HepG2 (cell line): ENCODE data around the gene RPL19. TPM values are rescaled to one million over a fixed set of nuclear protein-coding genes. Genes with fewer than 3 reads are reported as not detected.

Experiments
- ATAD3A ChIP-seq: sonication (generic); formaldehyde crosslinking; IDR thresholded peaks from 2 replicates; pipeline ENCODE4 v1.4.0; 2020; ENCODE audit warnings: missing genetic modification reagents
- BRF2 ChIP-seq: sonication (generic); formaldehyde crosslinking; IDR thresholded peaks from 2 replicates; pipeline ENCODE4 v1.8.1; 2022; ENCODE audit warnings: mild to moderate bottlenecking, missing genetic modification reagents
- CBX2 ChIP-seq, 2 experiments: fragments of 200-600 bp in 1 of 2; sonication (generic); formaldehyde crosslinking in 1 of 2; IDR thresholded peaks; 2 replicates each; pipeline versions ENCODE4 v1.7.0 to v1.8.1; 2018 to 2022; ENCODE audit warnings: low read depth in 2 of 2, low read length in 1 of 2, mild to moderate bottlenecking in 1 of 2, missing genetic modification reagents in 1 of 2
- ELF3 ChIP-seq: IDR thresholded peaks from 2 replicates; pipeline ENCODE4 v1.6.1; 2016; ENCODE audit warnings: missing genetic modification reagents, missing compliant biosample characterization
- GATAD2A ChIP-seq: IDR thresholded peaks from 2 replicates; pipeline ENCODE4 v1.6.1; 2016
- JUND ChIP-seq: sonication (generic); formaldehyde crosslinking; IDR thresholded peaks from 2 replicates; pipeline ENCODE4 v1.8.0; 2022; ENCODE audit warnings: mild to moderate bottlenecking, missing genetic modification reagents
- KDM6A ChIP-seq: IDR thresholded peaks from 2 replicates; pipeline ENCODE4 v1.6.1; 2016; ENCODE audit warnings: low read depth
- LCORL ChIP-seq, 2 experiments: fragments of 450-650 bp in 1 of 2; sonication (generic) in 1 of 2; formaldehyde crosslinking in 1 of 2; IDR thresholded peaks; 2 replicates each; pipeline versions ENCODE4 v1.5.0 to v1.6.1; 2017 to 2020; ENCODE audit warnings: antibody characterized with exemption in 1 of 2, missing genetic modification reagents in 1 of 2
- MAFF ChIP-seq: IDR thresholded peaks from 2 replicates; pipeline ENCODE4 v1.6.1; 2011; ENCODE audit warnings: low read depth, low read length, improper control_type of control experiment
- MXI1 ChIP-seq: IDR thresholded peaks from 3 replicates; pipeline ENCODE4 v1.6.1; 2012; ENCODE audit warnings: low read depth, low read length, inconsistent platforms, borderline replicate concordance
- NFIB ChIP-seq: sonication (generic); formaldehyde crosslinking; IDR thresholded peaks from 2 replicates; pipeline ENCODE4 v1.9.0; 2021; ENCODE audit warnings: missing genetic modification reagents, mild to moderate bottlenecking, borderline replicate concordance
- ONECUT2 ChIP-seq: sonication (generic); formaldehyde crosslinking; IDR thresholded peaks from 2 replicates; pipeline ENCODE4 v1.4.0; 2020; ENCODE audit warnings: missing genetic modification reagents
- SMAD9 ChIP-seq: sonication (generic); formaldehyde crosslinking; IDR thresholded peaks from 2 replicates; pipeline ENCODE4 v1.5.1; 2020; ENCODE audit warnings: mild to moderate bottlenecking, missing genetic modification reagents
- SP2 ChIP-seq: sonication (generic); formaldehyde crosslinking; IDR thresholded peaks from 2 replicates; pipeline ENCODE4 v1.5.1; 2020; ENCODE audit warnings: mild to moderate bottlenecking, missing genetic modification reagents
- SP5 ChIP-seq: IDR thresholded peaks from 2 replicates; pipeline ENCODE4 v1.6.1; 2016; ENCODE audit warnings: low read depth, borderline replicate concordance
- ZC3H13 ChIP-seq: sonication (generic); formaldehyde crosslinking; IDR thresholded peaks from 2 replicates; pipeline ENCODE4 v1.8.1; 2023; ENCODE audit warnings: mild to moderate bottlenecking, missing genetic modification reagents, moderate library complexity
- ZFX ChIP-seq: sonication (generic); formaldehyde crosslinking; IDR thresholded peaks from 2 replicates; pipeline ENCODE4 v1.4.0; 2020; ENCODE audit warnings: mild to moderate bottlenecking, low read depth, missing genetic modification reagents, moderate library complexity
- ZGPAT ChIP-seq: IDR thresholded peaks from 2 replicates; pipeline ENCODE4 v1.6.1; 2016; ENCODE audit warnings: mild to moderate bottlenecking
- ZMYM4 ChIP-seq: sonication (generic); formaldehyde crosslinking; IDR thresholded peaks from 2 replicates; pipeline ENCODE4 v1.8.1; 2023; ENCODE audit warnings: mild to moderate bottlenecking, missing genetic modification reagents
- ZNF317 ChIP-seq: sonication (generic); formaldehyde crosslinking; IDR thresholded peaks from 2 replicates; pipeline ENCODE4 v1.5.0; 2020; ENCODE audit warnings: mild to moderate bottlenecking, missing genetic modification reagents
- ZNF75D ChIP-seq: sonication (generic); formaldehyde crosslinking; IDR thresholded peaks from 2 replicates; pipeline ENCODE4 v1.8.1; 2023; ENCODE audit warnings: missing genetic modification reagents, mild to moderate bottlenecking, borderline replicate concordance
- ZNF792 ChIP-seq: IDR thresholded peaks from 2 replicates; pipeline ENCODE4 v1.6.1; 2016
- polyA plus RNA-seq, 8 experiments: library from polyadenylated mRNA; depleted of rRNA in 3 of 8; stranded (reverse) in 7 of 8; unstranded in 1 of 8; fragments of >200 nt; fragmentation: Illumina TruSeq in 4 of 8; extraction: Trizol in 4 of 8; gene quantifications; 2 replicates each; pipeline versions ENCODE4 v1.2.1 to v1.2.3, GENCODE V29; 2011 to 2016; ENCODE audit warnings: low read depth in 4 of 8, missing spikeins in 1 of 8, mixed read lengths in 1 of 8; ENCODE audit not compliant: insufficient read depth in 1 of 8
- total RNA-seq, 5 experiments: library from RNA; depleted of rRNA; stranded (reverse); fragments of >200 nt; fragmentation: Illumina TruSeq; extraction: Trizol; gene quantifications; 2 replicates each; pipeline ENCODE4 v1.2.3, GENCODE V29; 2016; ENCODE audit warnings: low read depth in 1 of 5
- TF ChIP-seq, protein P1 (sequence below): sonication (generic); formaldehyde crosslinking; IDR thresholded peaks from 2 replicates; pipeline ENCODE4 v1.8.0; 2022; ENCODE audit warnings: mild to moderate bottlenecking, missing genetic modification reagents; ENCODE audit not compliant: insufficient replicate concordance

Gene RPL19
- total and polyA plus RNA-seq, 2 of the 13 experiments (the other 11 are each of a cell fraction or from before 2014, with no cell fraction given): 2,522 to 2,768 TPM

DNA sequence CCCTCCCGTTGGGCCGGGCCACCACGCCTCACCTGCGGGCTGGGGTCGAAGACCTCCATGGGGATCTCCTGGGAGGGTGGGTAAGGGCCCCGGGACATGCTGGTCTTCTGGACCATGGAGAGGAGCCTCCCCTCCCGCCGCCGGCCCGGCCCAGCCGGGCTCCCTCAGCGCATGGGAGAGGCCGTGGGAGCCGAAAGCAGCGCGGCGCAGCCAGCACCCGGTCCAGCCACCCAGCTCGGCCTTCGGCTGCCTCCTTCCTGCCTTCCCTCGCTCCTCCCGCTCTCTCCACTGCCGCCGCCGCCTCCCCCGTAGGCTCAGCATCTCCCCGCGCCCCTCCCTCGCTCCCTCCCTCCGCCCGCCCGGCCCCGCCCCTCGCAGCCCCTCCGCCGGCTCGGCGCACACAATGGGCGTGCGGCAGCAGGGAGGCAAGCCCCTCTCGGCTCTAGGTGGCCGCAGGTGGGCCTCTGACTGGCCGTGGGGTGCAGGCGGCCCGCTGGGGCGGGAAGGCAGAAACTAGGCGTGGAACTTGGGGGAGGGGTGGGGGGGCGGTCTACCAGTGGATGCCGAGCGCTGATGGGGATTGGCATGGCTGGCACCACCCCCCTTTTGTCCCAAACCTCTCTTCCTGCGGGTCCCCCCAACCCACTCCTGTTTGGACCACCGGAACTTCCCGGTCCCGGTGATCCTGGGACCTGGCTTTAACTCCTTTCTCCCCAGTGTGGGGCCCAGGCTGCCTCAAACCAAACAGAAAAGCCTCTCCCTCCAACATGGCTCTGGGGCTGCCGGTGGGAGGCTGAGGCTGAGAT, 2.5 kb upstream of the RPL19 start, which contains the start of gene CACNB1 (continued):
- TF ChIP-seq NFIB (no peak), ZNF317 (no peak), GATAD2A (no peak), ZNF792 (no peak), ATAD3A (CRISPR knock-in tag) (no peak), ZGPAT (CRISPR knock-in tag) (peak; percentile 57; the same call in 1 of the 2 replicates), MAFF (no peak), SP2 (CRISPR knock-in tag) (peak; percentile 44; the same call in 1 of the 2 replicates), KDM6A (no peak), ZFX (CRISPR knock-in tag) (peak; percentile 62; the same call in 1 of the 2 replicates), SP5 (peak; percentile 73; the same call in 1 of the 2 replicates), JUND (CRISPR knock-in tag) (no peak), LCORL (IDR thresholded peaks at IDR 0.05) (no peak), LCORL (CRISPR knock-in tag; IDR thresholded peaks at IDR 0.05) (no peak), CBX2 (IDR thresholded peaks at IDR 0.05; ENCODE audit: low read depth, low read length) (no peak), CBX2 (CRISPR knock-in tag; IDR thresholded peaks at IDR 0.05; ENCODE audit: low read depth) (no peak), ZMYM4 (CRISPR knock-in tag) (0 out of 2 replicates have a peak, but pooled peaks have one; percentile 18), ZC3H13 (peak; percentile 55; the same call in 1 of the 2 replicates), MXI1 (peak; percentile 50; the same call in 1 of the 3 replicates), ONECUT2 (CRISPR knock-in tag) (no peak), SMAD9 (CRISPR knock-in tag) (no peak), BRF2 (CRISPR knock-in tag) (no peak), ZNF75D (CRISPR knock-in tag) (no peak), ELF3 (no peak)
- TF ChIP-seq, protein P1, sequence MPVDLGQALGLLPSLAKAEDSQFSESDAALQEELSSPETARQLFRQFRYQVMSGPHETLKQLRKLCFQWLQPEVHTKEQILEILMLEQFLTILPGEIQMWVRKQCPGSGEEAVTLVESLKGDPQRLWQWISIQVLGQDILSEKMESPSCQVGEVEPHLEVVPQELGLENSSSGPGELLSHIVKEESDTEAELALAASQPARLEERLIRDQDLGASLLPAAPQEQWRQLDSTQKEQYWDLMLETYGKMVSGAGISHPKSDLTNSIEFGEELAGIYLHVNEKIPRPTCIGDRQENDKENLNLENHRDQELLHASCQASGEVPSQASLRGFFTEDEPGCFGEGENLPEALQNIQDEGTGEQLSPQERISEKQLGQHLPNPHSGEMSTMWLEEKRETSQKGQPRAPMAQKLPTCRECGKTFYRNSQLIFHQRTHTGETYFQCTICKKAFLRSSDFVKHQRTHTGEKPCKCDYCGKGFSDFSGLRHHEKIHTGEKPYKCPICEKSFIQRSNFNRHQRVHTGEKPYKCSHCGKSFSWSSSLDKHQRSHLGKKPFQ (CRISPR knock-in tag): no peak
